Karpas-422 (cell line): ENCODE data around the gene HTR6. TPM values are rescaled to one million over a fixed set of nuclear protein-coding genes. Genes with fewer than 3 reads are reported as not detected.

Experiments
- DNase-seq: peaks from one replicate; pipeline ENCODE4 v3.0.0-alpha.2; 2015
- H2AFZ ChIP-seq: fragments of 200-600 bp; sonication (generic); 2 replicates; pipeline ENCODE4 v1.6.1; 2014; ENCODE audit warnings: antibody characterized with exemption, low read length, mixed read lengths
- H3K27ac ChIP-seq: fragments of 200-600 bp; sonication (generic); 2 replicates; pipeline ENCODE4 v1.5.1; 2014; ENCODE audit warnings: mild to moderate bottlenecking, low read length, moderate library complexity
- H3K27me3 ChIP-seq: fragments of 200-600 bp; sonication (generic); 2 replicates; pipeline ENCODE4 v1.6.1; 2014; ENCODE audit warnings: low read length, mixed read lengths
- H3K36me3 ChIP-seq: fragments of 200-600 bp; sonication (generic); 2 replicates; pipeline ENCODE4 v1.6.1; 2014; ENCODE audit warnings: low read length, mixed read lengths; ENCODE audit not compliant: insufficient read depth
- H3K4me1 ChIP-seq: fragments of 200-600 bp; sonication (generic); 2 replicates; pipeline ENCODE4 v1.6.1; 2014; ENCODE audit warnings: mild to moderate bottlenecking, low read length, mixed read lengths
- H3K4me2 ChIP-seq: fragments of 200-600 bp; sonication (generic); 2 replicates; pipeline ENCODE4 v1.6.1; 2014; ENCODE audit warnings: low read length, low read depth, mild to moderate bottlenecking; ENCODE audit not compliant: poor library complexity, severe bottlenecking
- H3K4me3 ChIP-seq: fragments of 200-600 bp; sonication (generic); 2 replicates; pipeline ENCODE4 v1.5.1; 2014; ENCODE audit warnings: mild to moderate bottlenecking, antibody characterized with exemption, low read length, mixed read lengths
- H3K79me2 ChIP-seq: fragments of 200-600 bp; sonication (generic); 2 replicates; pipeline ENCODE4 v1.6.1; 2014; ENCODE audit warnings: mild to moderate bottlenecking, low read length, mixed read lengths
- H3K9ac ChIP-seq: fragments of 200-600 bp; sonication (generic); 2 replicates; pipeline ENCODE4 v1.6.0; 2014; ENCODE audit warnings: low read length
- H3K9me2 ChIP-seq: fragments of 200-600 bp; sonication (generic), shearing (Covaris generic); replicated peaks from 2 replicates; pipeline ENCODE4 v1.6.0; 2014; ENCODE audit warnings: mild to moderate bottlenecking, low read length, moderate library complexity; ENCODE audit not compliant: insufficient read depth
- H3K9me3 ChIP-seq: fragments of 300-700, 200-600 bp; sonication (generic); 2 replicates; pipeline ENCODE4 v1.6.1; 2014; ENCODE audit warnings: low read length, mixed read lengths
- H4K20me1 ChIP-seq: fragments of 200-600 bp; sonication (generic); 2 replicates; pipeline ENCODE4 v1.6.1; 2014; ENCODE audit warnings: mild to moderate bottlenecking, antibody characterized with exemption, low read length, low read depth; ENCODE audit not compliant: insufficient read depth
- total RNA-seq: library from RNA; depleted of rRNA; stranded (reverse); fragments of >200 nt; shearing (Covaris generic); gene quantifications from 2 replicates; pipeline ENCODE4 v1.2.3, GENCODE V29; 2014; ENCODE audit warnings: low replicate concordance

The HTR6 gene
- total RNA-seq, 1 experiment from 2014 or later: not detected

GRCh38 chr1:19647643-19648042 is 17.0 kb upstream of the HTR6 start:
- Histone ChIP-seq H4K20me1 (no peaks in the 10 kb centered on the region), H3K9ac (no peak overlapping the region), H3K4me1 (no peaks in the 10 kb centered on the region), H3K9me2 (no peaks in the 10 kb centered on the region), H2AFZ (no peak overlapping the region), H3K27ac (no peak overlapping the region), H3K79me2 (no peaks in the 10 kb centered on the region), H3K4me2 (no peak overlapping the region), H3K36me3 (no peaks in the 10 kb centered on the region), H3K9me3 (no peaks in the 10 kb centered on the region), H3K4me3 (no peak overlapping the region), H3K27me3 (no peaks in the 10 kb centered on the region)
- DNase-seq: no peak

DNA sequence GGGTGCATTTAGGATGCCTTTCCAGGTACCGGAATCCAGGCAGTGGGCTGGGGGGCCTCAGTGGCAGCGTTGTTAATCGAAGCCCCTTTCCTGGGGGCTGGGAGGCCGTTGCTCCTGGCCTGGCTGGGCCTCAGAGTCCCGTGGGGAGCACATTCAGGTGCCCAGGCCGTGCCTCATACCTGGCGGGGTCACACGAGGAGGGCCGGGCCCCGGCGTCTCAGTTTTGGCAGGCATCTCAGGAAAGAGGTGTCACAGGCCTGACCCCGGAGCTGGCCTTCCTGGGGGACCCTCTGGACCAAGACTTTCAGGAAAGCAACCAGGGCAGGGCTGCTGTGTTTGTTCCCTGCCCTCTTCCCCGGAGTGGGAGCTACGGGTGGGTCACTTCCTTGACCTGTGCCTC is 16.4 kb upstream of the HTR6 start:
- no peaks in the 10 kb centered on the region for H3K4me1 ChIP-seq
- no peaks in the 10 kb centered on the region for H4K20me1 ChIP-seq
- H3K27me3 ChIP-seq: no peaks in the 10 kb centered on the region
- no peaks in the 10 kb centered on the region for H3K9me2 ChIP-seq
- H3K4me2 ChIP-seq: no peak overlapping the region
- no peaks in the 10 kb centered on the region for H3K79me2 ChIP-seq
- no peak overlapping the region for H3K4me3 ChIP-seq
- no peaks in the 10 kb centered on the region for H3K36me3 ChIP-seq
- no peak overlapping the region for H2AFZ ChIP-seq
- H3K9ac ChIP-seq: no peak overlapping the region
- no peaks in the 10 kb centered on the region for H3K9me3 ChIP-seq
- H3K27ac ChIP-seq: no peak overlapping the region
- no peak for DNase-seq

- DNase-seq: no peak
Observed at GRCh38 chr1:19648689-19649088, 16.0 kb upstream of the HTR6 start.

GRCh38 chr1:19650416-19651140 is 14.1 kb upstream of the HTR6 start:
- H3K4me1 ChIP-seq: peaks cover 5% of the 10 kb centered on the region
- no peak for DNase-seq
- no peak overlapping the region for H3K4me3 ChIP-seq
- H4K20me1 ChIP-seq: no peaks in the 10 kb centered on the region
- no peaks in the 10 kb centered on the region for H3K36me3 ChIP-seq
- no peaks in the 10 kb centered on the region for H3K9me2 ChIP-seq
- no peak overlapping the region for H3K4me2 ChIP-seq
- no peaks in the 10 kb centered on the region for H3K27me3 ChIP-seq
- H3K9ac ChIP-seq: no peak overlapping the region
- H3K27ac ChIP-seq: no peak overlapping the region
- no peaks in the 10 kb centered on the region for H3K9me3 ChIP-seq
- H3K79me2 ChIP-seq: no peaks in the 10 kb centered on the region
- H2AFZ ChIP-seq: no peak overlapping the region

More at GRCh38 chr1:19648689-19649088, 16.0 kb upstream of the HTR6 start:
- Histone ChIP-seq H3K27me3 (no peaks in the 10 kb centered on the region), H2AFZ (no peak overlapping the region), H3K9ac (no peak overlapping the region), H3K9me3 (no peaks in the 10 kb centered on the region), H3K4me1 (no peaks in the 10 kb centered on the region; the same call in 1 of the 2 replicates), H3K9me2 (no peaks in the 10 kb centered on the region), H3K36me3 (no peaks in the 10 kb centered on the region), H3K79me2 (no peaks in the 10 kb centered on the region), H4K20me1 (no peaks in the 10 kb centered on the region), H3K4me3 (no peak overlapping the region), H3K4me2 (no peak overlapping the region), H3K27ac (no peak overlapping the region)

GRCh38 chr1:19651141-19651737 is 13.4 kb upstream of the HTR6 start:
- H3K4me2 ChIP-seq: no peak overlapping the region
- H2AFZ ChIP-seq: no peak overlapping the region
- peaks cover 5% of the 10 kb centered on the region for H3K4me1 ChIP-seq

DNA sequence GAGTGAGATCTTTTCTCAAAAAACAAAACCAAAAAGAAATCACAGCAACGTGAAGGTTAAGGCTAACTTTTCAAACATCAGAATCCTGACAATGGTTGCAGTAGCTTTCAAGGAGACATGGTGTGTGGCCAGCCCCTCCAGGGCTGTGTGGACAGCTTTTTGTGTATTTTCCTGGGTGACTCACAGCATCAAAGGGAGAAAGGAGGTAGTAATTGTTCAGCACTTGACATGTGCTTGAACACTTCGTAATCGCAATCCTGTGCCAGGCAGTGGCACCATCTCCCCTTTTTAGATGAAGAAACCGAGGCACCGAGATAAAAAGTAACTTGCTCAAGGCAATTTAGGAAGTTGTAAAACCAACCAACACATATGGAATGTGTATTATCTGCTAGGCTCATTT is 10.3 kb upstream of the HTR6 start:
- Histone ChIP-seq H3K9ac (no peak overlapping the region), H3K4me1 (peaks cover 5% of the 10 kb centered on the region), H3K9me2 (no peaks in the 10 kb centered on the region), H3K27ac (no peak overlapping the region), H2AFZ (no peak overlapping the region), H4K20me1 (no peaks in the 10 kb centered on the region), H3K27me3 (no peaks in the 10 kb centered on the region), H3K9me3 (no peaks in the 10 kb centered on the region), H3K4me3 (no peak overlapping the region), H3K4me2 (peak overlapping the region; percentile 28), H3K79me2 (no peaks in the 10 kb centered on the region), H3K36me3 (no peaks in the 10 kb centered on the region)
- DNase-seq: no peak

More at GRCh38 chr1:19651141-19651737, 13.4 kb upstream of the HTR6 start:
- no peaks in the 10 kb centered on the region for H4K20me1 ChIP-seq
- H3K9ac ChIP-seq: no peak overlapping the region
- H3K36me3 ChIP-seq: no peaks in the 10 kb centered on the region
- no peaks in the 10 kb centered on the region for H3K27me3 ChIP-seq
- no peaks in the 10 kb centered on the region for H3K9me2 ChIP-seq
- no peaks in the 10 kb centered on the region for H3K9me3 ChIP-seq
- no peaks in the 10 kb centered on the region for H3K79me2 ChIP-seq
- no peak overlapping the region for H3K27ac ChIP-seq
- no peak overlapping the region for H3K4me3 ChIP-seq
- peak; percentile 79 for DNase-seq

GRCh38 chr1:19654886-19655717 is 9.6 kb upstream of the HTR6 start:
- H3K4me1 ChIP-seq: peaks cover 8% of the 10 kb centered on the region
- H2AFZ ChIP-seq: no peak overlapping the region
- H3K36me3 ChIP-seq: no peaks in the 10 kb centered on the region
- H3K9me3 ChIP-seq: no peaks in the 10 kb centered on the region
- no peak for DNase-seq
- no peaks in the 10 kb centered on the region for H4K20me1 ChIP-seq
- H3K79me2 ChIP-seq: no peaks in the 10 kb centered on the region
- H3K4me3 ChIP-seq: no peak overlapping the region
- no peaks in the 10 kb centered on the region for H3K9me2 ChIP-seq
- no peak overlapping the region for H3K27ac ChIP-seq
- H3K4me2 ChIP-seq: no peak overlapping the region
- H3K9ac ChIP-seq: no peak overlapping the region
- no peaks in the 10 kb centered on the region for H3K27me3 ChIP-seq

DNA sequence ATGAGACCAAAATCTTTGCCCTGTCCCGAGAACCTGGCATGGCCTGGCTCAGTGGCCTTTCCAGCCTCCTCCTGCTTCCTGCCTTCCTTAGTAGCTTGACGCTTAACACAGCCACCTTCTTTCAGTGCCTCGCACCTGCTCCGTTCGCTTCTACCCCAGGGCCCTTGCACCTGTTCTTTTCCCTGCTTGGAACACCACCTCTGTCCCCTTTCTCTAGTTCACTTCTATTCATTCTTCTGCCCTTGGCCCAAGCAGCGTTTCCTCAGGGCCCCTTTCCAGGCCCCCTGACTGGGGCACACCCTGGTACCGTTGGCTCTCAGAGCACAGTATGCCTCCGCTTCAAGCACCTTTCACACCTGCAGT is 9.0 kb upstream of the HTR6 start:
- no peaks in the 10 kb centered on the region for H3K79me2 ChIP-seq
- H4K20me1 ChIP-seq: no peaks in the 10 kb centered on the region
- H3K9me3 ChIP-seq: no peaks in the 10 kb centered on the region
- no peak for DNase-seq
- H3K36me3 ChIP-seq: no peaks in the 10 kb centered on the region
- H3K27me3 ChIP-seq: no peaks in the 10 kb centered on the region
- no peaks in the 10 kb centered on the region for H3K9me2 ChIP-seq
- H3K9ac ChIP-seq: no peak overlapping the region
- no peak overlapping the region for H3K27ac ChIP-seq
- H2AFZ ChIP-seq: no peak overlapping the region
- peaks cover 8% of the 10 kb centered on the region for H3K4me1 ChIP-seq
- H3K4me3 ChIP-seq: no peak overlapping the region
- no peak overlapping the region for H3K4me2 ChIP-seq
